Stimulated activated CD8-positive, alpha-beta memory T cell treated with anti-CD3 and anti-CD28 coated beads, Interleukin-4, amount 100 ng/mL, for 1 hour (primary cell): Measurements from ENCODE around the gene LAMB1.

Experiments
- DNase-seq, 2 donors: peaks; one replicate each; pipeline ENCODE4 v3.0.0-alpha.2; 2020; ENCODE audit warnings: low read depth in 2 of 2, low spot score in 1 of 2

Gene LAMB1

DNA sequence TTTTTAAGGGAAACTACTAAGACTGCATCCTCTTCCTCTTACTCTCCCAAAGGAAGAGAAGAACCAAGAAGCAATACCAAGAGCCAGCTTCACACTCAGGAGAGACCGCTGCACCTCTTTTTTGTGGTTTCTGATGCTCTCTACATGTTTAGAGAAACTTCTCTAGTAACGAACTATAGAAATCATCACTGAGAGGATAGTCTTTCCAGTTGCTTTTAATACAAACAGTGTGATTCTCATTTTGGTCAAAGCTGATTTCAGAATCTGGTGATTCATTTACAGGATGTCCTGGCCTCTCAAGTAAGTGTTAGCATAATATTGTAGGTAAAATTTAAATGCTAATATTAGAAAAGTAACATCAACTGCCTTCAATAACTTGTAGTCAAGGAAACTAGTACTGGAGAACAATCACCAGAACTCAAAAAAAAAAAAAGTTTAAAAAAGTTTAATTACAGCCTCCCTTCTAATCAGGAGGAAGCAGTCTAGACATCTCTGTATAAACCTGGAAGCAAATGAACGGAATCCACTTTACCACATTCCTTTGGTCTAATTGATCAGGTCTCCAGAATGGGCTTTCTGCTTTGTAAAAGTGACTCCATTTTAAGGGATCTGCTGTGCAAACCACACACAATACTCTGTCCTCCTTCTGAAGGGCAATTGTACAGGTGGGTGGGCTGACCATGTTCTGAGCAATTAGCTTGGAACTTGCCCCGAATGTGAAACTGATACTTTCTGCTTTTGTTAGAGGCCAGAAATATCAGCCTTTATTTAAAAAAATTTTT lies 3.0 kb downstream of the LAMB1 start:
- no peak for DNase-seq

DNA sequence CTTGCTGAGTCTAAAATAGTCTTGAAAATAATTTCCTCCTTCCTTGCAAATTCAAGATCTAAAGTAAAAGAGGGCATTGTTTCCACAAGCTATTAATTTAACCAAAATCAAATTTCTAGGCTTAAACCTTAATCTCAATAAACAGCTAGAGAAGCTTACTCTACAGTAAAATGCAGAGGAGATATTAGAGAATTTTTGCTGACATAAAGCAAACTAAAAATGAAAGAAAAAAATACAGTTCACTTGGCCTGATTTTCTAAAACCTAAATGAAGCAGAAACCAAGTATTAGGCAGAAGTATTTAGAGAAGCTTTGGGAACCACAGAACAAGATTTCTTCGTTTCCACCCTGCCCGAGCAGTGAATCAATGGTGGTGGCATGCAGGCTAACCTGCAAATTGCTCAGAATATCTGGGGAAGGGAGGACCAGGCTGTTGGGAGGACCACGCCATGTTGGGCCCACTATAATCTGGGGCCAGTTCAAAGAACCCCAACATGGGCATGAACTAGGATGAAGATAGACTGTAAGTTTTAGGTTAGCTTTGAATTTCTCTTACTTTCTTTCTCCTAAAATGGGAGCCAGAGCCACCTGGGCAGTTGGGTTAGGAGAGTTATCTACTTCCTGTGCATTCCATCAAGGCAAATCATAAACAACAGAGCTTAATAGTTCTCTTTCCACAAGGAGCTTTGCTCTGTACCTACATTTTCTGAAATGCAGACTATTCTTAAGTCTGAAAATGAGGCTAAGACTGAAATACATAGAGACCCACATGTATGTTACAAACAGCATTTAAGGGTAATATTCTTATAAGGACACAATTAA lies 4.1 kb downstream of the LAMB1 start:
- DNase-seq = no peak

DNA sequence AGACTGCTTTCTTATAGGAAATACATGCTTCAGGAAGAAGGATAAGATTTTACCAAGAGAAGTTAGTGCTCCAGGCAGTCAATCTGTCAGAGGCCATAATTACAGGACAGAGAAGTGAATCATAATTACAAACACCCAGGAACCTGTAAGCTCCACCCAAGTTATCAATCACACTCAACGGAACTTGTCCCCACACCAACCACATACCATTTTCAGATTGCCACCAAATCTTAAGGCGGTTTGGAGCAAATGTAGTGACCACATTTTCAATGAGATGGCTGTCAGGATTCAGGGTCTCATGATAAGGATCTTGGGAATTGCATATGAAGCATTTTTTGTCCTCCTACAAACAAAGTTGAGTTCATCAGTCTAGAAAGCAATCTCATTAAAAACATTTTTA lies 4.8 kb downstream of the LAMB1 start:
- DNase-seq = no peak

DNA sequence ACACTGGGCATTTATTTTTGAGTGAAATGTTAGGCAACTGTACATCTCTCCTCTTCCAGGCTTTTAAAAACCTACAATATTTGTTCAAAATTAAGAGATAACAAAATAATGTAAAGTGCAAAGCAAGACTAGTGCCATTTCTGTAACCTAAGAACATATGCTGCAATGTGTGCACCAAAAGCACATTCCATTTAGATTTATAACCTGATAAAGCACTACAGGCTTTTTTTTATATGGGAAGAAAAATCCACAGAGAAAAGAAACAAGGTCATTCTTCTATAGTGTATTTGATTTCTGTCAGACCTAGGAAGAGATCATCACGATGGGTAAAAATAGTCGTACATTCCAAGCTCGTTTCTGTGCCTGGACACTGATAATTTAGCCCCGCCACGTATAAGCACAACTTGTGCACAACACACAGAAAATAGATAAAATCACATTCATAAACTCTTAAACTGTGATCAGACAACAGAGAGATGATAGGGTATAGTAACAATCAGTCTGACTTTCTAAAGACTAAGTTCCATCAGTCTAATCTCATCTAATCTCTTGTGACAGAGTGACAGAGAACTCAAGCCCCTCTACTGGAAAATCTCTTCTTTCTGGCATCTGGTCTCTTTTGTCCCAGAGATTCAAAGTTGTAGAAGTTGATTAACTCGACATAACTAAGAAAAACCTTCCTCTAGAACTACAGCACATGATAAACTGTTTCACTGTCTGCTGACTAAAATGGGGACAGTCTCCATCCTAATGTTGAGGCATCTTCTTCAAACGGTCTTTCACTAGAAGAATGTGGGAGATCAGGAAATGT lies 6.7 kb downstream of the LAMB1 start:
- no peak for DNase-seq

DNA sequence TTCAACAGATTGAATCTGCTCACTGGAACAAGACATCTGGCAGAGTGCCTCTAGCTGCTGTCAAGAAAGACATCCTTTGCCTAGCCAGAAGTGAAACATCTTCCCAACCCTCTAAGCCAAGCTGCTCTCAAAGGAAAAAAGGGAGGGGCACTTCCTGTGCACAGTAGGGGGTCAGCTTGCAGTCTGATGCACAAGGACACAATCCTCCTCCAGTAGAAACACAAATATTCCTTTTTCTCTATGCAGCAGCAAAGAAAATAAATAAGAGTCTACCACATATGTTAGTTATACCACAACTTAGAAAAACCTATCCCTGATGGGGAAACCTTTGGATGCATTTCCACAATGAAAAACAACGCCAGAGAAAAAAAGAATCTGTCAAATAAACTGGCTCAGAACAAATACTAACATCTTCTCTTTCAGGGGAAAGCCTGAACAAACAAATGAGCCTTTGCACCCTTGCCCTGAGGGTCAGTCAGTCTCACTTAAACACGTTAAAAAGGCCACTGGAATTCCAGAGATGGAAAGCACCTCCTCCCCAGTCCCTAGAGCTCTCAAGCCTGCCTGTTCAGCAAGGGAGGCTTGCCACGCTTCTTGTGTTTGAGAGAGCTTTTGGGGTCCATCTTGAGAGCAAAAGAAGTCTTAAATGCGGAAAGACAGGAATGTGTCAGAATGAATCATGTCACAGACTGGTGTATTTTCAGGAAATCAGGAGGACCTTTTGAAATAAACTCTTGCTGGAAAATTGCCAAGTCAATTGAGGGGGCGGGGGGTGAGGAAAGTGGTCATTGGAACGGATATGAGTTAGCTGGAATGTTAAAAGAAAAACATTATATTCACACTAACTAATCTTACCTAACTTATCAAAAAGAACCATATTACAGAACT lies 7.5 kb downstream of the LAMB1 start:
- DNase-seq = no peak

DNA sequence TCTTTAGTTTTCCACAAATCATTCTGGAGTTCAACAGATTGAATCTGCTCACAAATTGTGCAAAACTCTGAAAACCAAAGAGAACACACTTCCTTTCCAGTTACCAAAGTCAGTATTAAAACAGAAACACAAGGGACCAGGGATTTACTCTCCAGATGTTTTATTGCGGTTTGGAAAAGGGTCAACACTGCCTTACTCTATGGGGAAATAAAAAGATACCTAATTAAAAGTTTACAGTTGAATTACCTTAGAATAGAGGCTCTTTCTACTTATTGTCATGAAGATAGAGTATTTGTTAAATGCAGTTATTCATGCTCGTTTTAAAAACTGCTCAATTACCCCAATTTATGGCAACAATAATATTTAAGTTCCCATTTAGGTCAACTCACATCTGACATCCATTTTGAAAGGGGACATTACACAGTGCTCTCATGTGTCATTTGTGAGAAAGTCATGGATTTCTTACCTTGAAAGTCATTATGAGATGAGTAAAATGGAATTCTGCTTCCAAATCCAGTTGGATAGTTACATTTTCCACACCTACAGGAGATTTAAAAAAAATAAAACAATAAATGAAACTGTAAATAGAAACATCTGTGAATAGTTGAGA lies 8.4 kb downstream of the LAMB1 start:
- no peak for DNase-seq

DNA sequence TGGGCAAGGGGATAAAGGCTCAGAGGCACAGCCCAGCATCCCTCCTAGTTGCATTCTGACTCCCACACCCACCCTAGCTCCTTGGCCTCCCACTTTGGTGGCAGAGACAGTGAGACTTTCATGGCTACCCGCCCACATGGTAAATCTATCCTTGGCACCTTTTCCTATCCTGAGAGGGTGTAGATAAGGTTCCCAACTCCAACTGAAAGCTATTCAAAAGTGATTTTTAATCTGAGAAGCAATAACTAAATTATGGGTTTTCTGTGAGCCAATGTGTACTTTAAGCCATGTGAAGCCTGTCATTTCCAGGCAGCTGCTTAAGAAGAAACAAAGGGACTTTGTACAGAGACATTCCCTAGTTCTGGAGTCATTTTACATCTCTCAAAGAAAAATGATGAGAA lies 9.1 kb downstream of the LAMB1 start:
- no peak for DNase-seq

DNA sequence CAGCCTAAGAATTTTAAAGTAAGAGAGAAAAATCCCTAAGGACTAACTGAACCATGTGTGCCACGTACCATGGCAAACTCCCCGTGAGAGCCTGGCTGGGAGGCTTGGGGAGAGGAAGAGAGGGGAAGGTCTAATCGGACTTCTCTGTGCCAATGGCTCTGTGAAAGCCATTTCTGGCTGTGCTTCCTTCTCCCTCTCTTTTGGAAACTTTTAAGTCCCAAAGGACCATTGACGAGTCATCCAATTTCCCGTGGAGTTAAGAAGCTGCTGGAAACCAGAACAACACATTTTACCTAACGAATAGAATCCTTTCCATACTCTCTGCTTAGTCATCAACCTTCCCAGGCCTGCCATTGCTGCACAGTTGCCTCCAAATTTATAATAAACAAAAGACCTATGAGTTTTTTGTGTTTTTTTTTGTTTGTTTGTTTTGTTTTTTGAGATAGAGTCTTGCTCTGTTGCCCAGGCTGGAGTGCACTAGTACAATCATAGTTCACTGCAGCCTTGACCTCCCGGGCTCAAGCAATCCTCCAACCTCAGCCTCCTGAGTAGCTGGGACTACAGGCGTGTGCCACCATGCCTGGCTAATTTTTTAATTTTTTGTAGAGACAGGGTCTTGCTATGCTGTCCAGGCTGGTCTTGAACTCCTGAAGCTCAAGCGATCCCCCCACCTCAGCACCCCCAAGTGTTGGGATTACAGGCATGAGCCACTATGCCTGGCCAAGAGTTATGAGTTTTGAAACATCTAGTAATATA lies 13.2 kb downstream of the LAMB1 start:
- DNase-seq = no peak

DNA sequence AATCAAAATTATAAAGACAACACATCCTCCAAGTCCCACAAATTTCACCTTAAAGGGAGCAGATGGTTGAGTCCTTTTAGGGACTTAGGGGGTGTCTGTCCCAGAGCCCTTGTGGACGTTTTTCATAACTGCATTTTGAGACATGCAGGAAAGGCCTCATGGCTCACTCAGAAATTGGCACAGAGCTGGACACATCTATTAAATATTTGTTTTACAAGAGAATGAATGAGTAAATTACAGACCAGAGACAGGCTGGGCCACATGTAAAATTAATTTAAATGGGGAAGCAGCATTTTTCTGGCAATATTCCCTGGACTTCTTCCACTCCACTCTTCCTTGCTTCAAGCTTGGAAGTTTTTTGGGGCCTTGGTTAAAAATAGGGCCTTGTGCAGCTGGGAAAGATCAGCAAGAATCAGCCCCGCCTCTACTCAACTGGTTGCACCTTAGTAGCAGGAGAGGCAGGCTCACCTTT lies 20.0 kb downstream of the LAMB1 start:
- DNase-seq = no peak

DNA sequence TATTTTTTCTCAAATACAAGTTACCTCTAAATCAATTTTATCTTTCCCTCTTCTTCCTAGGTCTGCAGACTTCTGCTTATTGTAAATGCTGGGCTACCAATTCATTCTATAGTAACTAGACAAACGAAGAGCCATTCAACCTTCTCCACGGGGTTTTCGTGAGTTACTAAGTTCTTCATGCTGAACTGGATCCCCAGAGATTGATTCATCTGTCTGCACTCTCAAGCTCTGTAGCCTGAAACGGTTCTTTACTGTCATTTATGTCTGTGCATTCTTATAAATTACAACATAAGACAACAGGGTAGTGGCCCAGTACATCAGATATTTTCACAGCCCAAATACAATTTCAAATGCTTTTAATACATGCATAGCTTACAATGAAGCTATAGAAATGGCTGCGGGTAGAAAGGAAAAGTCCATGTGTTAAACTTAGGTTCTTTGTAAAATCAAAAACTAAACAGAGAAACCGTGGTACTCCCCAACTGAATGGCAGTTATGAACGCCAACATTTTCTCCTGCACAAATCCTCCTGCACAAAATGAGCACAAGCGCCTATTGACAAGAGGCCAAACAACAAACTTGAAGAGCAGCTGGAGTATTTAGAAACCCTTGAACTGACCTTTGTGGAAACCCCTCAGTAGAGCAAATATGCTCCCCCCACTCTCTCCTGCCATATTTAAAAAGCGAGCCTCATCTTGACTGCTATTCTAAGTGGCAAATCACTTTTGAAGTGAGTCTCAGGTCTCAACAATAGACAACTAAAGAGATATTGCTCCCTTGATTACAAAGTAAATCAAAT lies 20.7 kb downstream of the LAMB1 start:
- no peak for DNase-seq

DNA sequence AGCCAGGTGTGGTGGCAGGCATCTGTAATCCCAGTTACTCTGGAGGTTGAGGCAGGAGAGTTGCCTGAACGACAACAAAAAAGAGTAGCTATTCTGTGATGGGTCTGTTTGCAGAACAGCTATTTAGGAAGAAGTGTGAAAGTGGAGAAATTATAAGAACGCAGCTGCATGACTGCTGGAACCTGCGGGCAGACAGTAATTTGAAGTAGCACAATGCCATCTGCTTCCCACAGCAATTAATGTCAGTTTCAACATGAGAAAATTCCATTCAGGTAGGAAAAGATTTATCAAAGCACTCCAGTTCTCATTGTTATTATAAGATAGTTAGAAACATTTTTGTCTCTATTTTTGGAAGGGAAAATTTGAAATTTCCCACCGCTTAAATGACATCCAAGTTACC lies 21.5 kb downstream of the LAMB1 start:
- DNase-seq = no peak

DNA sequence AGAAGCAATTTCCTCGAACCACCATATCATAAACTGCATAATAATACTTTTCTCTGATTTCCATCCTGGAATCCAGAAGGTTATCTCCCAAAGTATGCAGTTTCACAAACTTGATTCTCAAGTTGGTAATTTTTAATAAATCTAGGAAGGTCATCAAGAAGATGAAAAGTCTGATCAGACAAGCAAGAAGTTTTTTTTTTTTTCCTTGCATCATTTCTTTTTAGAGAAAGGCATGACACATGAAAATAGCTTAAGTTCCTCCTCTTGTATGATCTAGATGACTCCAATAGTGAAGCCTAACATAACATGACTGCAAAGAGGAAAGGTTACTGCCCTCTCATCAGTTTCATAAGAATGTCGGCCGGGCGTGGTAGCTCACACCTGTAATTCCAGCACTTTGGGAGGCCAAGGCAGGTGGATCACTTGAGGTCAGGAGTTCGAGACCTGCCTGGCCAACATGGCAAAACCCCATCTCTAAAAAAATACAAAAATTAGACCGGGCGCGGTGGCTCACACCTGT lies 22.2 kb downstream of the LAMB1 start:
- no peak for DNase-seq

DNA sequence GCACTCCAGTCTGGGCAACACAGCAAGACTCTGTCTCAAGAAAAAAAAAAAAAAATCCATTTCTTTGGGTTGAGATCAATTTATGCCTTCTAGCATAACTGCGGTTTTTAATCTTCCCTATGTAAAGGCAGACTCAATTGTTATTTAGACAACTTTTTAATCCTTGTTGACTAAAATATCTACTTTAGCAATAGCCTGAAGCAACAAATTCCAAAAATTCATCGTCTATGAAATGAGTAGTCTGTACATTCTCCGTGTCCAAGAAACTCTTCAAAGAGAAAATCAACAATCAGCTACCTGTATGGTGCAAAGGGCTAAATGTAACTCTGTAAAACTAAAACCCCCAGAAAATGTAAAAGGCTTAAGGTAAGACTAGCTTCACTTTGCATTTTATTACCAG lies 22.8 kb downstream of the LAMB1 start:
- DNase-seq = no peak

DNA sequence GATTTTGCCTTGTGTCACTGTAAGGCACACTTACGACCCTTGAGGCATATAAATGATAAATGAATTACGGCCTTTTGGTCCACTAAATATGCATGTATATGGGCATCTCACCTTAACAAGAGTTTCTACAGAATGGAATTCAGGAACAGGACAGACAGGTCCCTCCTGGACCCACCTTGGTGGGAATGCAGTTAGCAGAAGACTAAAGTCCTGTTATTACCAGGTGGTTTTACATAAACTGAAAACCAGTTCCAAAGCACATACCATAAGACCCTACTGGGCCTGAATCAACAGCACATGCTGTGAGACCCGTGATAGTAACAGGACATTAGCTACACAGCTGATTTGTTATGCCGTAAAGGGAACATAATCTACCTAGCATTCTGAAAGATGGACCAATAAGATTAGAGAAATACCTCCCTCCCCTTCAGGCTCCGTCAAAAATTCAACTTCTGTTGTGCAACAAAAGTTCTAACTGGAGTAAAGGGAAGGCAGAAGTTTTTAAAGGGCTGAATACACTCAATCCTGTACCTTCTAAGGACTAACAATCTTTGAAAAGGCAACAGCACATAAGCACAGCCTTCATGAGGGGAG lies 24.0 kb downstream of the LAMB1 start:
- DNase-seq = no peak

DNA sequence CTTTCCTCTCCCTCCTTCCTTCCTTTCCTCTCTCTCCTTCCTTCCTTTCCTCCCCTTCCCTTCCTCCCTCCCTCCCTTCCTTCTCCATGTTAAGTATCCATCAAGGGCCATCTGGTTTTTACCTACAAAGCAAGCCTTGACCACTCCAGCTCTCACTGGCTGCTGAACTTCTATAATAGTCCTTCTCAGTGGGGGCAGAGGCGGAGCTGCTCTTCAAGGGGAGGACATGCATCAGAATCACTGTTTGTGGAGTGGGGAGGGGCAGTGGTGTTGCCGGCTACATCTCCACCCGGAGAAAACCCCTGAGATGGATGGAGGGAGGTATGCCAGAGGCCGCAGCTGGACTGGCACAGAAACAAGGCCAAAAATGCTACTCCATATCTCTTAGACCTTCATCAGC lies 25.9 kb downstream of the LAMB1 start:
- DNase-seq = no peak

DNA sequence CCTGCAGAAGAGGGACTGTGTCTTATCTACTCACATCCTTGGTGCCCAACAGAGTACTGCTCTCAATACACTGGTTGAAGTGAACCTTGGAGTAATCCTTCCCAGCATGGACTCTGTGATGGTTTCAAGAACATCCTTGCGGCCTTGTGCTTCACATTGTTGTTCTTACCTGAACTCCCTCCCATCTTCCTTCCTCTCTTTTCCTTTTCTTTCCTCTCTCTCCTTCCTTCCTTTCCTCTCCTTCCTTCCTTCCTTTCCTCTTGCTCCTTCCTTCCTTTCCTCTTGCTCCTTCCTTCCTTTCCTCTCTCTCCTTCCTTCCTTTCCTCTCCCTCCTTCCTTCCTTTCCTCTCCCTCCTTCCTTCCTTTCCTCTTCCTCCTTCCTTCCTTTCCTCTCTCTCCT lies 26.3 kb downstream of the LAMB1 start:
- DNase-seq = no peak

DNA sequence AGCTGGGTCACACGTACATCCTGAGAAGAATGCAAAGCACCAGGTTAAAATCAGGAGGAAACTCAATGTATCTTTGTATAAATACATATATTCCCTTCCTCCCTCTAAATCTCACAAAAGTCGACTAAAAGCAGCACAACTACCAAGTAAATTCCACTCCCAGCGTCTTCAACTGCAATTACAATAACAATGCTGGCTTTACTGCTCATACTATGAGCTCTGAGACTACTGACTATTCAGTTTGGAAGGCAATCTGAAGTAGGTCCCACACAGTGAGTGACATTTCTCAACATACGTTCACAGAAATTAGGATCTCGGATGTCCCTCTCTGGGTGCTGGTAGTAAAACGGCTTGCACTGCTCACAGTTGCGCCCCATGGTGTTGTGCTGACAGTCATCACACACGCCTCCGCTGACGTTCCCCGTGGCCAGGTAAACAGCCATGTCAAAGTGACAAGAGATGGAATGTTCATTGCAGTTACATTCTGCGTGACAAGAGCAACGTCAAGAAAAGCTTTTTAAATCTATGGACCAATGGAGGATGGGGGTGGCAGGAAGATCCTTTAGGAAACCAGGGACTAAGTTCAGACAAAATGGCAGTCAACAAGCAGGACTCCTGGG lies 27.5 kb downstream of the LAMB1 start:
- no peak for DNase-seq

DNA sequence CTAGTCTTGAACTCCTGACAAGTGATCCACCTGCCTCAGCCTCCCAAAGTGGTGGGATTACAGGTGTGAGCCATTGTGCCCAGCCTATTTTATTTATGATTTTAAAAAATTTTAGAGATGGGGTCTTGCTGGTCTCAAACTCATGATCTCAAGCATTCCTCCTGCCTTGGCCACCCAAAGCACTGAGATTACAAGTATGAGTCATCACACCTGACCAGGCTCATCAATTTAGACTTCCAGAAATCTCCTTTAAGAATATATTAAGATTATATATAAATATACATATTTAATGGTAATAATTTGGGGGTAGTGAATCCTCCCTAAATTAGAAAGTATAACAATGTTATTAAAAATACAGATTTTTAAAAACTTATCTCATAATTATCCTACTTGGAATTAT lies 29.1 kb downstream of the LAMB1 start:
- no peak for DNase-seq
